Measurements from ENCODE around the gene MRAP2. TPM values are rescaled to one million over a fixed set of nuclear protein-coding genes. Genes with fewer than 3 reads are reported as not detected.
A peak's percentile ranks its signal among the peaks of the same experiment; 100 is the strongest.

MRAP2 gene
- 0.13 and 0.26 TPM in 2 replicates for total RNA-seq

- DNase-seq (ENCODE audit: low read depth), result no peak
- TF ChIP-seq CTCF (IDR thresholded peaks at IDR 0.05; ENCODE audit: insufficient read depth, low read length, severe bottlenecking), result no peak
- H3K27me3 ChIP-seq (ENCODE audit: control insufficient read depth, insufficient read depth, low read length), result no peaks in the 10 kb centered on the region
- no peak for FAIRE-seq
- no peaks in the 10 kb centered on the region for H3K36me3 ChIP-seq (ENCODE audit: control insufficient read depth, insufficient read depth, low read length)
- peak within 1 kb of the TSS; percentile 53 for H3K4me3 ChIP-seq (ENCODE audit: low read depth, low read length)
Observed at GRCh38 chr6:84033523-84034451, at the start of gene MRAP2. Gene MRAP2, plus strand, starts transcription at chr6:84033772. Its CDS starts 21,547 bp downstream, at chr6:84055319.

GRCh38 chr6:83984411-83984810 is 49.2 kb upstream of the MRAP2 start:
- no peak overlapping the region for H3K4me3 ChIP-seq (ENCODE audit: low read depth, low read length)
- FAIRE-seq, result no peak
- H3K27me3 ChIP-seq (ENCODE audit: control insufficient read depth, insufficient read depth, low read length), result no peaks in the 10 kb centered on the region

GRCh38 chr6:83985308-83985713 is 48.3 kb upstream of the MRAP2 start:
- FAIRE-seq, result no peak
- no peaks in the 10 kb centered on the region for H3K27me3 ChIP-seq (ENCODE audit: control insufficient read depth, insufficient read depth, low read length)
- H3K4me3 ChIP-seq (ENCODE audit: low read depth, low read length), result no peak overlapping the region
- H3K36me3 ChIP-seq (ENCODE audit: control insufficient read depth, insufficient read depth, low read length), result no peaks in the 10 kb centered on the region
- TF ChIP-seq CTCF (IDR thresholded peaks at IDR 0.05; ENCODE audit: insufficient read depth, low read length, severe bottlenecking), result no peak
- DNase-seq (ENCODE audit: low read depth), result no peak

More at GRCh38 chr6:83984411-83984810, 49.2 kb upstream of the MRAP2 start:
- no peak for DNase-seq (ENCODE audit: low read depth)
- TF ChIP-seq CTCF (IDR thresholded peaks at IDR 0.05; ENCODE audit: insufficient read depth, low read length, severe bottlenecking), result no peak
- H3K36me3 ChIP-seq (ENCODE audit: control insufficient read depth, insufficient read depth, low read length), result no peaks in the 10 kb centered on the region

- DNase-seq (ENCODE audit: low read depth) (no peak), FAIRE-seq (no peak)
- Histone ChIP-seq H3K4me3 (ENCODE audit: low read depth, low read length) (no peak overlapping the region), H3K36me3 (ENCODE audit: control insufficient read depth, insufficient read depth, low read length) (no peaks in the 10 kb centered on the region), H3K27me3 (ENCODE audit: control insufficient read depth, insufficient read depth, low read length) (no peaks in the 10 kb centered on the region)
- no peak for TF ChIP-seq CTCF (IDR thresholded peaks at IDR 0.05; ENCODE audit: insufficient read depth, low read length, severe bottlenecking)
Observed at GRCh38 chr6:83985715-83986114, 47.9 kb upstream of the MRAP2 start.

GRCh38 chr6:83998021-83998584 is 35.5 kb upstream of the MRAP2 start:
- H3K4me3 ChIP-seq (ENCODE audit: low read depth, low read length), result no peak overlapping the region
- no peaks in the 10 kb centered on the region for H3K36me3 ChIP-seq (ENCODE audit: control insufficient read depth, insufficient read depth, low read length)
- FAIRE-seq (no peak), DNase-seq (ENCODE audit: low read depth) (no peak)
- TF ChIP-seq CTCF (IDR thresholded peaks at IDR 0.05; ENCODE audit: insufficient read depth, low read length, severe bottlenecking), result no peak
- H3K27me3 ChIP-seq (ENCODE audit: control insufficient read depth, insufficient read depth, low read length), result no peaks in the 10 kb centered on the region
